Measurements from ENCODE around the gene SPAG6. TPM values are rescaled to one million over a fixed set of nuclear protein-coding genes. Genes with fewer than 3 reads are reported as not detected.

Gene SPAG6
- polyA plus RNA-seq, 1 experiment = not detected

- Histone ChIP-seq H3K4me3 (ENCODE audit: low read depth, low read length) (no peak overlapping the region), H3K27me3 (ENCODE audit: control insufficient read depth, insufficient read depth, low read length) (no peaks in the 10 kb centered on the region), H3K36me3 (ENCODE audit: control insufficient read depth, insufficient read depth, low read length) (no peaks in the 10 kb centered on the region)
- TF ChIP-seq CTCF (IDR thresholded peaks at IDR 0.05; ENCODE audit: insufficient read depth, low read depth, low read length) = no peak
- DNase-seq (ENCODE audit: low read depth) = no peak
- ChIA-PET POLR2A (no interaction called here), CTCF (no interaction called here)
Measured at GRCh38 chr10:22410394-22410793, 65.1 kb downstream of the SPAG6 start.

GRCh38 chr10:22410846-22411245 lies 65.5 kb downstream of the SPAG6 start:
- CTCF ChIA-PET = no interaction called here
- Histone ChIP-seq H3K27me3 (ENCODE audit: control insufficient read depth, insufficient read depth, low read length) (no peaks in the 10 kb centered on the region), H3K4me3 (ENCODE audit: low read depth, low read length) (no peak overlapping the region), H3K36me3 (ENCODE audit: control insufficient read depth, insufficient read depth, low read length) (no peaks in the 10 kb centered on the region)
- no peak for TF ChIP-seq CTCF (IDR thresholded peaks at IDR 0.05; ENCODE audit: insufficient read depth, low read depth, low read length)
- POLR2A ChIA-PET = no interaction called here
- DNase-seq (ENCODE audit: low read depth) = no peak

GRCh38 chr10:22414146-22414545 lies 68.8 kb downstream of the SPAG6 start:
- no peaks in the 10 kb centered on the region for H3K27me3 ChIP-seq (ENCODE audit: control insufficient read depth, insufficient read depth, low read length)
- no peak overlapping the region for H3K4me3 ChIP-seq (ENCODE audit: low read depth, low read length)
- TF ChIP-seq CTCF (IDR thresholded peaks at IDR 0.05; ENCODE audit: insufficient read depth, low read depth, low read length) = no peak
- CTCF ChIA-PET = interaction anchor here (1.2 kb wide), 1 partner anchor 75 kb away, joined by 5 read pairs; no protein-coding TSS in a partner anchor
- POLR2A ChIA-PET = no interaction called here
- DNase-seq (ENCODE audit: low read depth) = no peak
- H3K36me3 ChIP-seq (ENCODE audit: control insufficient read depth, insufficient read depth, low read length) = no peaks in the 10 kb centered on the region

GRCh38 chr10:22415072-22415471 lies 69.8 kb downstream of the SPAG6 start:
- TF ChIP-seq CTCF (IDR thresholded peaks at IDR 0.05; ENCODE audit: insufficient read depth, low read depth, low read length) = no peak
- Histone ChIP-seq H3K27me3 (ENCODE audit: control insufficient read depth, insufficient read depth, low read length) (no peaks in the 10 kb centered on the region), H3K4me3 (ENCODE audit: low read depth, low read length) (no peak overlapping the region), H3K36me3 (ENCODE audit: control insufficient read depth, insufficient read depth, low read length) (no peaks in the 10 kb centered on the region)
- no peak for DNase-seq (ENCODE audit: low read depth)
- POLR2A ChIA-PET = no interaction called here
- CTCF ChIA-PET = interaction anchor here (1.2 to 1.3 kb wide), 2 partner anchors 11 to 76 kb away, joined by 3 to 5 read pairs; no protein-coding TSS in a partner anchor

GRCh38 chr10:22417736-22418268 lies 72.5 kb downstream of the SPAG6 start:
- no peak for DNase-seq (ENCODE audit: low read depth)
- Histone ChIP-seq H3K36me3 (ENCODE audit: control insufficient read depth, insufficient read depth, low read length) (no peaks in the 10 kb centered on the region), H3K27me3 (ENCODE audit: control insufficient read depth, insufficient read depth, low read length) (0 out of 2 replicates have a peak, but pooled peaks cover 1% of the 10 kb centered on the region), H3K4me3 (ENCODE audit: low read depth, low read length) (no peak overlapping the region)
- ChIA-PET CTCF (no interaction called here), POLR2A (no interaction called here)
- no peak for TF ChIP-seq CTCF (IDR thresholded peaks at IDR 0.05; ENCODE audit: insufficient read depth, low read depth, low read length)

Measured in BJ (cell line).